Stimulated activated CD4-positive, alpha-beta T cell treated with anti-CD3 and anti-CD28 coated beads, Interleukin-12 subunit alpha, Interleukin-12 subunit beta, amount 100 ng/mL, for 48 hours (primary cell): ENCODE results near the gene SDK1.
"Not testable (repeated sequence)": the region's sequence is repeated elsewhere in the genome, so short reads cannot be mapped to it uniquely, and the experiment has no call there.

Experiments used
- DNase-seq, 3 donors: peaks; one replicate each; pipeline ENCODE4 v3.0.0-alpha.2; 2020; ENCODE audit warnings: low read depth in 2 of 3, low spot score in 1 of 3

The SDK1 gene

DNA sequence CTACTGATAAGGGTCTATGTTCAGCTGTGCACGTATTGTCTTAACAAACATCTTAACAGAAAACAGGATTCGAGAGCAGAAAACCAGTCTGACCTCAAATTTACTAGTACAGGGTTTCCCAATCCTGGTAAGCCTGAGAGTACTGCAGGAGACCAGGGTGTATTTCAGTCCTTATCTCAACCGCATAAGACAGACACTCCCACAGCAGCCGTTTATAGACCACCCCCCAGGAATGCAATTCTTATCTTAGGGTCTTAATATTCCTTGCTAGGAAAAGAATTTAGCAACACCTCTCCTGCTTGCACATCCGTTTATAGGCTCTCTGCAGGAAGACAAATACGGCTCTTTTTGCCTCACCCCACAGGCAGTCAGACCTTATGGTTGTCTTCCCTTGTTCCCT lies 277.3 kb downstream of the SDK1 start:
- DNase-seq, result no peak

DNA sequence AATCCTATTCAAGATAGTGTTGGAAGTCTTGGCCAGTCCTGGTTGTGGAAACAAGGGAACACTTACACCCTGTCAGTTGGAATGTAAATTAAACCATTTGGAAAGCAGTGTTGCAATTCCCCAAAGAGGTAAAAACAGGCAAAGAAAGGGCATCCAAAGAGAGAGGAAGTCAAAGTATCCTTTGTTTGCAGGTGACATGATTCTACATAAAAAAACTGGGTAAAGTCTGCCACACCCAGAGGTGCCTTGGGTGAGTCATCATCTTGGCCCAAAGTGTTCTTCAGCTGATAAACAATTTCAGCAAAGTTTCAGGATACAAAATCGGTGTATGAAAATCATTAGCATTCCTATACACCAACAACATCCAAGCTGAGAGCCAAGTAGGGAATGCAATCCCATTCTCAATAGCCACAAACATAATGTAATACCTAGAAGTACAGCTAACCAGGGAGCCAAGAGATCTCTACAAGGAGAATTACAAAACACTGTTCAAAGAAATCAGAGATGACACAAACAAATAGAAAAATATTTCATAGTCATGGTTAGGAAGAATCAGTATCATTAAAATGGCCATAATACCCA lies 278.7 kb downstream of the SDK1 start:
- no peak for DNase-seq

DNA sequence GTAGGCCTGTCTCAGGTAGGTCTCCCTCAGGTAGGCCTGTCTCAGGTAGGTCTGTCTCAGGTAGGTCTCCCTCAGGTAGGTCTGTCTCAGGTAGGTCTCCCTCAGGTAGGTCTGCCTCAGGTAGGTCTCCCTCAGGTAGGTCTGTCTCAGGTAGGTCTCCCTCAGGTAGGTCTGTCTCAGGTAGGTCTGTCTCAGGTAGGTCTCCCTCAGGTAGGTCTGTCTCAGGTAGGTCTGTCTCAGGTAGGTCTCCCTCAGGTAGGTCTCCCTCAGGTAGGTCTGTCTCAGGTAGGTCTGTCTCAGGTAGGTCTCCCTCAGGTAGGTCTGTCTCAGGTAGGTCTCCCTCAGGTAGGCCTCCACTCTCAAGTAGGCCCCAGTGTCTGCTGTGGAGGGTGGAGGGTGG lies 281.1 kb downstream of the SDK1 start:
- DNase-seq, result not testable (repeated sequence)

DNA sequence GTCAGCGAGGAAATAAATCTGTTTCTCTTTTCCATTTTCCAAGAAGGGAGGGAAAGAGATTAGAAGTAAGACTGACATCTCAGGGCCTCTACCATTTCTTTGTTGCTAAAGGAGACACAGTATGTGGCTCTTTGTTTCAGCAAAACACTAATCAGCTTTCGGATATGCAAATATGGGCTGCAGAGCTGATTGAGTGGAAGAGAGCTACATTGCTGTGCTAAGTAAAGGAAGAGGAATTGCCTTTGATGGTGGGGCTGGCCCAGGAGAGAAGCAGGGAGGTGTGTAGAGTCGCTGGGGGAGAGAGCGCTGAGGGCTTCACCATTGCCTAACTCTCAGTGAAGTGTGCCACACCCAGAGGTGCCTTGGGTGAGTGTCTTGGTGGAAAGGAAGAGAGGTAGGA lies 284.8 kb downstream of the SDK1 start:
- no peak for DNase-seq

DNA sequence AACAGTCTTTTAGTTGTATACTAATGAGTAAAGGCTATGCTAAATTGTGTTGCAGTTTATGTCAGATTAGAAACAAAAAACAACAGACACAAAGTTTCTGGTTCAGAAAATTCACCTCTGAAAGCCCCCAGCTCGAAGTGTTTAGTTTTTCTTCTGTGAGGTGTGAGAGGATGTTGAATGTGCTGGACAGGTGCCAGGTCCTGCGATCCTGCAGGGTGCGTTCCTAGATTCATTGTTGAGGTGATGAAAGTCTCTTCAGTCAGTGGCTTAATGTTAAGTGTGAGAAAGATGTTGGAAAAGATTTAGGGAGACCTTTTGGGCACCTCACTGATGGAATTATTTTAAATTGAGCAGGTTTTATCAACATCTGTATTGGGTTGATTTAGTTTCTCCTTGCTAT lies 287.3 kb downstream of the SDK1 start:
- DNase-seq, result no peak

DNA sequence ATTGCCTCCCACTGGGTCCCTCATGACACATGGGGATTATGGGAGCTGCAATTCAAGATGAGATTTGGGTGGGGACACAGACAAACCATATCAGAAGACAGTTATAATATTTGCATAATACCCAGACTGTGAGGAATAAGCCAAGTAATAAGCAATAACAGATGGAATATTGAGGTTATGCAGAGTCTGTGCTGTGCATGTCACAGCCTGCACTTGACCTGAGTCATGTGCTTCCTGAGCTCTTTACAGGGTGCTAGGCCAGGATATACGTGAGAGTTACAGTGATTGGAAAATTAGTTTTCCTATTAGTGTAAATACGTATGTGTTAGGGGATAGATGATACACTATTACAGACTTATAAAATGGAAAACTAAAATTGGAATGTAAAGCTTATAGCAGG lies 288.7 kb downstream of the SDK1 start:
- DNase-seq, result no peak

DNA sequence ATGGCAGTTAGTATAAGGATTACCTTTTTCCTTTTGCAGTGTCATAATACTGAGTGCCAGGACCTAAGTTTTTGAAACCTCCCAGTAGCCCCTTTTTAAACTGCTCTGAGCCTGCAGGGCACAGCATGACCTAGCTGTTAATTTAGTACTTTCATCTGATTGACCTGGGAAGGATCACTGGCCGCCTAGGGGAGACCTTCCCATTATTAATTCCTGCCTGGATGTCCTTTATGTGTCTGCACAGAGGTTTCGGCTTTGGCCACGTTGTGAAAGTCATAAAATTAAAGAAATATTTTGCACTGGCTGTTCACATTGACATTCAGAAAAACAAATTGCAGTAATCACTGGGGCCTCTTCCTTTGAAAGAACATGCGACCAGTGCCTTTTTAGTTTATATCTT lies 290.2 kb downstream of the SDK1 start:
- no peak for DNase-seq

DNA sequence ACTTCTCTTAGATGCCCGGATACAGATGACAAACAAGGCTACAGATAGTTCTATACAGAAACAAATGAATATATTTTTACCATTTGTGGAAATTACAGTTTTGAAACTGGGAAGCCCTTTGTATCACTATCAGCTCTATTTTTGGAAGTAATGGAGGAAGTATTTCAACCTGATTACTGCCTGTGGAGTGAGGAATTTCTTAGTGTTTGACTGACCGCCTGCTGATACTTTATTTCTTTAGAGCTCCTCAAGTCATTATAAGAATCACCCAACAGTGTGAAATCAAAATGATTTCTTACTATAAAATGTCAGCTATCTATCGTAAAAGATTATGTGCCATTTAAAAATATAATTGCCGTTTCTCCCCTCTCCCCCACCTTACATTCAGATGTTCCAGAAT lies 290.9 kb downstream of the SDK1 start:
- DNase-seq, result no peak

DNA sequence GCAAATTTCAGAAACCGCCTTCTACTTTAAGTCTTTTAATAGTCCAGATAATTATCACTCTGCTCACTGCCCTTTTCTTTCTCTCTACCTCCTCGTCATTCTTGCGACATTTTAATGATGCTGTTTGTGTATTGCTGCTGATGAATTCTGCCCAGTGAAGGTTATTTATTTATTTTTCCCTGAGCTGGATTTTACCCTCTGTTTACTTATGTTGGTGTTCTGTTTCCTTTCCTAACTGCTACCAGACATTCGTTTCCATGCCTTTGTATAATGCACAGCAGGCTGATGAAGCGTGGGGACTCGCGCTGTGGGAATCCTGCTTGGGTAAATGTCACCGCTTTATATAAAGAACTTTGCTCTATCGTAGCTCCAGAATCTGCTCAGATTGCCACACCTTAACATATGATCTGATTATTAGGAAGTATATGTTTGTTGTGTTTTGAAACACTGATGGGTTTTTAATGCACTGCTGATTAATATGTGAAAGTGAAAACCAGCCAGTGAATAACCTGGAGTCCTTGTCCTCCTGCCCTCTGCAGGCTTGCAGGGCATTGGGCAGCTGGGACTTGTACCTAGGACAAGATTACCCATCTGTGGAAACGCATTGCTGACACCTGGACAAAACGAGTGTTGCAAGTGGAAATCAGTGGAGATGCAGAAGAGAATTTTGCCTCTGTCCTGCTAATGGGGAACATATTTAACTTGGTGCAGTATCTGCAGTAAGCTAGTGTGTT lies 291.5 kb downstream of the SDK1 start:
- DNase-seq, result no peak

DNA sequence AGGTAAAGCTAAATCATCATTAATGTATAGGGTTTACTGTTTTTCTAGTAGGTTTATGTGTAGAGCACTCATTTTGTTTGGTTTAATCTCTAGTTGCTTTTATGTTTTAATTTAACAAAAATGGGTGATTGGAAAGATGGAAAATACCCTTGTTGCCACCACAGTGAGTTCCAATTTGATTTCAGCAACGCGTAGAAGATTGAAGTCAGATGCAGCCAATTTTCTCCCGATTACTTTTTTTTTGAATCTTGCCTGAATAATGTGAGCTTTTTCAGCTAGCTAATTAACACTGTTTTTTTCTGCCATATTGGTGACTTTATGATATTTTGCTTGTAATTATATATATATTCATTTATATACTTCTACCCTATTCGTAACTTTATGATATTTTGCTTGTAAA lies 293.8 kb downstream of the SDK1 start:
- DNase-seq, result no peak

DNA sequence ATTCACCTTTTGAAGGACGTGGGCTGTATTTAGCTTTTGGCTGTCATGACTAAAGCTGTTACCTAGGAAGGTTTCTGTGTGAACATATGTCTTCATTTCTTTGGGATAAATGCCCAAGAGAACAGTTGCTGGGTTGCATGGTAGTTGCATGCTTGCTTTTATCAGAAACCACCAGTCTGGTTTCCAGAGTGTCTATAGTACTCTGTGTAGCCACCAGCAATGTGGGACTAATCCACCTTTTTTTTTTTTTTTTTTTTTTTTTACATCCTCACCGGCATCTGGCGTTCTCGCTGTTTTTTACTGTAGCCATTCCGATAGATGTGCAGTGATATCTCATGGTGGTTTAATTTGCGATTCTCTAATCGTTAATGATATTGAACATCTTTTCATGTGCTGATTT lies 297.8 kb downstream of the SDK1 start:
- no peak for DNase-seq

DNA sequence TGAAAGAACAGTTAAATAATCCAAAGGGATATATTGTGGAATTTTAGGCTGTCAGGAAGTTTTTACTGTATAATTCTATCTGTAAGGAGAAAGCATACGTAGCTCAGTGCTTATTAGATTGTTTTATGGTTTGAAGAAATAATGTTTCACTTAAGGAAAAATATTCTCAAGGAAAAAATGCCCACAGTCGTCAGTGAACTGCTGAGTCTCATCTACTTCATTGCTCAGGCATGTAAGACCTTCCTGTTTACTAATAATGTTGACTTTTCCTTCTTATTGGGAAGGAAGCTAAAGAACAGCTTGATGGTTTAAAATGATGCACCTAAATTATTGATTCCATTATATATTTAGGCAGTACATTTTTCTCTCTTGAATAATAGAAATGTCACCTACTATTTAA lies 304.2 kb downstream of the SDK1 start:
- DNase-seq, result no peak

DNA sequence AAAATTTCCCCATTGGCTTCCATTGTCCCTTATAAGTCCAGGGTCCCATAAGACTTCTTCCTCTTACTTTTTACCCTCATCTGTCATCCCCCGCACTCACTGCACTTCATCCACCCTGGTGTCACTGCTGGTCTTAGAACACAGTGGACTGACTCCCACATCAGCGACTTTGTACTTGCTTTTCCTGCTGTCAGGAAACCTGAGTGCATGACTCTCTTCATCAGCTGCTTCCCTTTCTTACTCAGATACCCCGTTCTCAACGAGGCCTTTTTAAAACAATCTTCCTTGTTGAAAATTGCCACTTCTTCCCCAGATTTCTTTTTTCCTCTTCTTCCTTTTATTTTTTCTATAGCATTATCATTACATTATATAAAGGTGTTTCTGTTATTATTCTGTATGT lies 305.4 kb downstream of the SDK1 start:
- DNase-seq, result no peak

DNA sequence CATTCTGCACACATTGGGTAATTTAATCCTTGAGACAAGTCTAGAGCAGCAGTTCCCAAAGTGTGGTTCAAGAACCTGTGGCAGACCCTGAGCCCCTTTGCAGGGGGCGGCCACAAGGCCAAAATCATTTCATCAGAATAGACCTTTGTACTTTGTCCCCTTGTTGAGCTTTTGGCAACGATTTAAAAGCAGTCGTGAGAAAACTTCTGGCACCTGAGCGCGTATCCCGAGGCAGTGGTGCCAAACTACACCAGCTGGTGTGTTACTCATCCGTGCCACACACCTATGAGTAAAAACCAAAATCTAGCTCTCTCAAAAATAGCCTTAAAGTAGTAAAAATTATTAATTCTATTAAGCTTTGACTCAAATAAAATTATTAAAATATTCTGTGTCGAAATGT lies 306.8 kb downstream of the SDK1 start:
- DNase-seq, result no peak

DNA sequence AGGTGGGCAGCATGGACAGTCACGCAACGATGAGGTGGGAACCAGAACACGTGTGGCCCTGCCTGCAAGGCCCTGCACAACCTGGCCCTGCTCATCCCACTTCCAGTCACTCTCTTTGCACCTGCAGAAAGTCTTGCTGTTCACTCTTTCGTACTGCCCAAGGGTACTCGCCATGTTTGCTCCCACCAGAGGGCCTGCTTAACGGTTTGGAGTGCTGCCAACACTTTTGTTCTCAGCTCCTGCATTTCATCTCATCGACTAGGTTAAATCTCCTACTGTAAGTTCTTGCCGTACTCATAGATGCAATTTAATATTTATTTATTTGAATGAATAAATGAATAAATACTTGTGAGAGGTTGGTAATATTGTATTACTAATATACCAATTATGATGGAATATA lies 315.3 kb downstream of the SDK1 start:
- no peak for DNase-seq

DNA sequence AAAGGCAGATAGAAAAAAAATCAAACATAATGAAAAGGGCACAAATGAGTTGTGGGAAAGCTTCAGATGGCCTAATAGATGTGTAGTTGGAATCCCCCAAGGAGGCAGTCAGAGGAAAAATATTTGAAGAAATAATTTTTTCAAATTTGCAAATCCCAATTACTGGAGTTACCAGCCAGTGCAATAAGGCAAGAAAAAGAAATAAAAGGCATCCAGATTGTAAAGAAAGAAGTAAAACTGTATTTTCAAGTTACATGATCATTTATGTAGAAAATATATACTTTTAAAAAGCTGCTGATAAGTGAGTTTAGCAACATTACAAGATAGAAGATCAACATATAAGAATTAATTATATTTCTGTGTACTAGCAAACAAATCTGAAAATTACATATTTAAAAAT lies 329.0 kb downstream of the SDK1 start:
- DNase-seq, result no peak

DNA sequence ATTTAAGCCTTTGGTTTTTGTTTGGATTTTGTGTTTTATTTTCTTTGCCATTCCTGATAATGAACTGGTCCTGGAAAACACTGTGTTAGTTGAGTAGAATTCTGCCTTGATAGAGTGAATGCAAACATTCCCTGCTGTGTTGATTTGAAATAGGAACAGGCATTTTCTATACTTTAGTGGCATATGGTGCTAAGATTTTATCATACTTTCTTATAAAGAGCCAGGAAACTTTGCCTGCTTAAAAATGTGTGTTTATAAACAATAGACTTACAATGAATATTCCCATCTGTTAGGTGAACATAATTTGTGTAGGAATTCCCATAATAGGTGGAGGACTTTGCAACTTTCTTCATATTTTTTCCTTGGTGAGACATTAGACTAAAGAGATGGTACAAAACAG lies 333.3 kb downstream of the SDK1 start:
- DNase-seq, result no peak

DNA sequence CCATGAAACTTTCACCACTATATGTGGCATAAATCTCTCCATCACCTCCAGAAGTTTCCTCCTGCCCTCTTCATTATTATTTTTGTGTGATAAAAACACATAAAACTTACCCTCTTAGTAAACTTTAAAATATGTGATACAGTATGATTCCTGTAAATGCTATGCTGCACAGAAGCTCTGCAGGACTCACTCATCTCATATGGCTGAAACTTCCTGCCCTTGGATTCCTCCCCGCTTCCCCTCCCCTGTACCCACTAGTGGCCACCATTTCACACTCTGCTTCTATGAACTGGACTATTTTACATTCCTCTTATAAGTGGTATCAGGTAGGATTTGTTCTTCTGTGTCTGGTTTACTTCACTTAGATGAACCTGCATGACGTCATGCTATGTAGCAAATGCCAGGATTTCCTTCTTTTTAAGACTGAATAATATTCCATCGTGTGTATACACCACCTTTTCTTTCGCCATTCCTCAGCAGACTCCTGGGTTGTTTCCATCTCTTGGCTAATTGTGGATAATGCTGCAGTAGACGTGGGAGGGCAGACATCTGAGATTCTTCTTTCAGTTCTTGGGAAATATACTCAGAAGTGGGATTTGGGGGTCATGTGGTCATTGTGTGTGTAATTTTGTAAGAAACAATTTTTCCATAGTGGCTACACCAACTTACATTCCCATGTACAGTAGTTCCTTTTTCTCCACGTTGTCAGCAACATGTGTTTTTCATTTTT lies 335.2 kb downstream of the SDK1 start:
- DNase-seq, result no peak

DNA sequence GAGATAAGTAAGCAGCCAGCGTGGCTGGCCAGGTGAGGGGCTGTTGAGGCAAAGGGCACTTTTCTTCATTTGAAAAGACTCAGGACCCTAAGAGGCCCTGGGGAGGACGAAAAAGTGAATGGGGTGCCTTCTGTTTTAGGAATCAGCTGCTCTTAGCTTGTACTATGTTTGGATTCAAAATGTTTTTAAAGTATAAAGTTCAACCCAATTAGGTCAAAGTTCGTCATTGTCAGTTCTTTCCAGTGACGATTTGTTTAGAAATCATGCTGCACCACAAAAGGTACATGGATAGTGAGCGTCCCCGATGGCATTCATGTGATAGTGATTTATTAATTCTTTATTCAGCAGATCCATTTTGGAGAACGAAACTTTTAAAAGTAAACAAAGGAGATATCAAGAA lies 338.2 kb downstream of the SDK1 start:
- no peak for DNase-seq

DNA sequence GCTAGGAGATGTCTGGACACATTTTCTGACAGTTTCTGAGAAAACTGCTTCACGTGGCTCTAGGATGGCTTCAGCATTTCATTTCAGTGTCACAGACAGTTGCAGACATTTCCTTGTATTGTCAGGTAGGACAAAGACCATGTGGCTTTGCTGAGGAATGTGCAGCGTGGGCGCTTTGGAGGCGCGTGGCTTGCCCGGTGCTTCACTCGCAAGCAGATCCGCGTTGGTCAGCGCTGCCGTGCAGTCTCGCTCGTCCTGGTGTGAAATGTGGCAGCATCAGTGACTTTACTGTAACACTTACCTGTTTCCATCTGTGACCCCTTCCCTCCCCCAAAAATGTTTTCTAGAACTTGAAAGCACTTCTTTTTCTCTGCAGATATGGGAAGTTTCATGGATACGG lies 340.5 kb downstream of the SDK1 start:
- no peak for DNase-seq

DNA sequence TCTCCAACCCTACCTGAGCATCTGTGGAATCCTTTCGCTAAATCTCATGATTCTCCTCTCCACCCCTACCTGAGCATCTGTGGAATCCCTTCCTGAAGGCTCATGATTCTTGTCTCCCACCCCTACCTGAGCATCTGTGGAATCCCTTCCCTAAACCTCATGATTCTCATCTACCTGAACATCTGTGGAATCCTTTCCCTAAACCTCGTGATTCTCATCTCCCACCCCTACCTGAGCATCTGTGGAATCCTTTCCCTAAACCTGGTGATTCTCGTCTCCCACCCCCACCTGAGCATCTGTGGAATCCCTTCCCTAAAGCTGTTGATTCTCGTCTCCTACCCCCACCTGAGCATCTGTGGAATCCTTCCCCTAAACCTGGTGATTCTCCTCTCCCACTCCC lies 342.0 kb downstream of the SDK1 start:
- DNase-seq, result no peak

DNA sequence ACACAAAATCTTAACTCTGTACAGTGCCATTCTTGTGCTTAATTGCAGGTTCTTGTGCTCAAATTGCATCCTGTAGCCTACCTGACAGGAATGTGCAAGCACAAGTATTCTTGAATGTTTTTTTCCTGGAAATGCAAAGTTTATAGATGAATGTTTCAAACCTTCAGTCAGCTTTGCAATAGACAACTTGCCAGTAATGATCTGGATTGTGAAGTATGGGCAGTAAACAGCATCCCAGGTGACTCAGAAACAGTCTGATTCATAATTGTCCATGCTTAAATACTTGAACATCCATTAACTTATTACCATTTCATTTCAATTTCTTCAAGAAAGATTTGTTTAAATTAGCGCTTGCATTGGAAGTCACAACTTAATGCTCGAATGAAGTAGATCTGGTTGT lies 347.2 kb downstream of the SDK1 start:
- DNase-seq, result no peak

DNA sequence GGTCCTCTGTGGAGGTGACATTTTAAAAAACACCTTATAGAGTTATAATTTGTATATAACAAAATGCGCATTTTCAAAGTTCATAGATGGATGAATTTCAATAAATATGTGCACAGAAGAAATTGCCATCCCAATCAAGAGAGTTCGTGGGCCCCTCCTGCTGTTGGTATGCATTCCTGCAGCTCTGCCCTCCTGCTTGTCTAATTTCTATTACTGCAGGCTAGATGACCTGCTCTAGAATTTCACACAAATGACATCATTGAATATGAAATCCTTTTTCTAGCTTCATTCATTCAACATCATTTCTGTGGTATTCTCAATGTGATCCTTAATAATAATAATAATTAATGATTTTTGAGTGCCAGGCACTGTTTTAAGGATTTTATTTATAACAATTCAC lies 348.2 kb downstream of the SDK1 start:
- DNase-seq, result no peak
